HPDE6-E6E7 (cell line): Measurements from ENCODE around the gene EYA4.

Experiments used
- DNase-seq: peaks from one replicate; pipeline ENCODE4 v3.0.0; 2011; ENCODE audit warnings: missing footprints; ENCODE audit errors: extremely low spot score

Gene EYA4

GRCh38 chr6:133399426-133399825, 158.3 kb downstream of the EYA4 start:
- no peak for DNase-seq

- DNase-seq, result no peak
Measured at GRCh38 chr6:133404151-133404550, 163.0 kb downstream of the EYA4 start.

GRCh38 chr6:133404728-133405127, 163.6 kb downstream of the EYA4 start:
- no peak for DNase-seq

- no peak for DNase-seq
Measured at GRCh38 chr6:133407320-133408100, 166.4 kb downstream of the EYA4 start.

GRCh38 chr6:133408132-133408531, 167.0 kb downstream of the EYA4 start:
- DNase-seq, result no peak

- DNase-seq, result no peak
Measured at GRCh38 chr6:133408543-133408942, 167.4 kb downstream of the EYA4 start.

- no peak for DNase-seq
Measured at GRCh38 chr6:133410638-133411435, 169.7 kb downstream of the EYA4 start.

- DNase-seq, result no peak
Measured at GRCh38 chr6:133411757-133412156, 170.6 kb downstream of the EYA4 start.

GRCh38 chr6:133415262-133415661, 174.1 kb downstream of the EYA4 start:
- DNase-seq, result no peak

GRCh38 chr6:133418108-133418507, 177.0 kb downstream of the EYA4 start:
- no peak for DNase-seq

GRCh38 chr6:133423242-133423641, 182.1 kb downstream of the EYA4 start:
- DNase-seq, result no peak

- no peak for DNase-seq
Measured at GRCh38 chr6:133424359-133424758, 183.2 kb downstream of the EYA4 start.

GRCh38 chr6:133426038-133426437, 184.9 kb downstream of the EYA4 start:
- no peak for DNase-seq

- no peak for DNase-seq
Measured at GRCh38 chr6:133428295-133428694, 187.1 kb downstream of the EYA4 start.

GRCh38 chr6:133430530-133430929, 189.4 kb downstream of the EYA4 start:
- no peak for DNase-seq

GRCh38 chr6:133431031-133431430, 189.9 kb downstream of the EYA4 start:
- no peak for DNase-seq

GRCh38 chr6:133432021-133432989, 191.1 kb downstream of the EYA4 start:
- DNase-seq, result no peak

- DNase-seq, result no peak
Measured at GRCh38 chr6:133435065-133435728, 194.0 kb downstream of the EYA4 start.

- no peak for DNase-seq
Measured at GRCh38 chr6:133436652-133437051, 195.5 kb downstream of the EYA4 start.

- DNase-seq, result no peak
Measured at GRCh38 chr6:133441491-133441890, 200.3 kb downstream of the EYA4 start.

GRCh38 chr6:133446789-133447188, 205.6 kb downstream of the EYA4 start:
- DNase-seq, result no peak
